RWPE2 (cell line): Measurements from ENCODE around the gene ENOX2.

Source experiments
- ATAC-seq: fragments of 200-7000 bp; cut with Tn5 transposase; 3 replicates; pipeline ENCODE4 v1.9.1; 2021; ENCODE audit warnings: low read depth
- DNase-seq: peaks from one replicate; pipeline ENCODE4 v3.0.0-alpha.2; 2020; ENCODE audit warnings: low spot score
- H3K27ac ChIP-seq: fragments of 450-650 bp; 2 replicates; pipeline ENCODE4 v1.5.1; 2017; ENCODE audit warnings: mild to moderate bottlenecking; ENCODE audit not compliant: poor library complexity, severe bottlenecking
- H3K27me3 ChIP-seq: fragments of 250-450 bp; sonication (Bioruptor Pico); 2 replicates; pipeline ENCODE4 v1.5.1; 2021; ENCODE audit warnings: mild to moderate bottlenecking, moderate library complexity; ENCODE audit not compliant: insufficient read depth, poor library complexity, severe bottlenecking
- H3K36me3 ChIP-seq: fragments of 250-450 bp; sonication (Bioruptor Pico); 2 replicates; pipeline ENCODE4 v1.5.1; 2020; ENCODE audit warnings: low read depth, mild to moderate bottlenecking, moderate library complexity
- H3K4me1 ChIP-seq: fragments of 250-450 bp; sonication (Bioruptor Pico); 2 replicates; pipeline ENCODE4 v1.5.1; 2021; ENCODE audit warnings: mild to moderate bottlenecking, moderate library complexity; ENCODE audit not compliant: insufficient read depth, poor library complexity, severe bottlenecking
- H3K4me3 ChIP-seq: fragments of 250-450 bp; sonication (Bioruptor Pico); 2 replicates; pipeline ENCODE4 v1.5.1; 2021; ENCODE audit warnings: mild to moderate bottlenecking, moderate library complexity; ENCODE audit not compliant: severe bottlenecking
- H3K9me3 ChIP-seq: fragments of 250-450 bp; sonication (Bioruptor Pico); 2 replicates; pipeline ENCODE4 v1.5.1; 2021; ENCODE audit warnings: mild to moderate bottlenecking, moderate library complexity; ENCODE audit not compliant: severe bottlenecking
- TF ChIP-seq, protein P1 (sequence below): fragments of 450-650 bp; IDR thresholded peaks from one replicate; pipeline ENCODE4 v1.5.1; 2017; ENCODE audit warnings: mild to moderate bottlenecking, moderate library complexity; ENCODE audit not compliant: poor library complexity, severe bottlenecking

Gene ENOX2

DNA sequence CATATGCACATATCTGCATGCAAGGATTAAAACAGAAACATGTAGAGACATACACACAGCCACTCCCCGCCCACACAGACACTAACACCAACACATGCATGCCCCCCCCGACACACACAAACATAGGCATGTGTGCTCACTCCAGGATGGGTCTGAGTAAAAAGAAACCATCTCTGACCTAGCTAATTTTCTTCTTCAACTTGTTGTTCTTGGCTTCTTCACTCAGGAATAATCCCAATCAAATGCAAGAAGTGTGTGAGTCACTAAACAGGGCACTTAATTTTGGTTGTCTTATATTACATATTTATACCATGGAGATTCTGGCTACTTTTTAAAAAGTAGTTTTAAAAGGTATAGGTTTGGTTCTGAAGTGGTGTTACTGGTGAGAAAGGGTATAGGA is 28.3 kb downstream of the ENOX2 start:
- no peaks in the 10 kb centered on the region for H3K36me3 ChIP-seq
- H3K27me3 ChIP-seq = no peaks in the 10 kb centered on the region
- no peak overlapping the region for H3K27ac ChIP-seq
- no peak for ATAC-seq
- no peak overlapping the region for H3K4me3 ChIP-seq
- H3K9me3 ChIP-seq = no peaks in the 10 kb centered on the region
- H3K4me1 ChIP-seq = peaks cover 3% of the 10 kb centered on the region
- DNase-seq = no peak
- TF ChIP-seq, protein P1, sequence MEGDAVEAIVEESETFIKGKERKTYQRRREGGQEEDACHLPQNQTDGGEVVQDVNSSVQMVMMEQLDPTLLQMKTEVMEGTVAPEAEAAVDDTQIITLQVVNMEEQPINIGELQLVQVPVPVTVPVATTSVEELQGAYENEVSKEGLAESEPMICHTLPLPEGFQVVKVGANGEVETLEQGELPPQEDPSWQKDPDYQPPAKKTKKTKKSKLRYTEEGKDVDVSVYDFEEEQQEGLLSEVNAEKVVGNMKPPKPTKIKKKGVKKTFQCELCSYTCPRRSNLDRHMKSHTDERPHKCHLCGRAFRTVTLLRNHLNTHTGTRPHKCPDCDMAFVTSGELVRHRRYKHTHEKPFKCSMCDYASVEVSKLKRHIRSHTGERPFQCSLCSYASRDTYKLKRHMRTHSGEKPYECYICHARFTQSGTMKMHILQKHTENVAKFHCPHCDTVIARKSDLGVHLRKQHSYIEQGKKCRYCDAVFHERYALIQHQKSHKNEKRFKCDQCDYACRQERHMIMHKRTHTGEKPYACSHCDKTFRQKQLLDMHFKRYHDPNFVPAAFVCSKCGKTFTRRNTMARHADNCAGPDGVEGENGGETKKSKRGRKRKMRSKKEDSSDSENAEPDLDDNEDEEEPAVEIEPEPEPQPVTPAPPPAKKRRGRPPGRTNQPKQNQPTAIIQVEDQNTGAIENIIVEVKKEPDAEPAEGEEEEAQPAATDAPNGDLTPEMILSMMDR = no peak

DNA sequence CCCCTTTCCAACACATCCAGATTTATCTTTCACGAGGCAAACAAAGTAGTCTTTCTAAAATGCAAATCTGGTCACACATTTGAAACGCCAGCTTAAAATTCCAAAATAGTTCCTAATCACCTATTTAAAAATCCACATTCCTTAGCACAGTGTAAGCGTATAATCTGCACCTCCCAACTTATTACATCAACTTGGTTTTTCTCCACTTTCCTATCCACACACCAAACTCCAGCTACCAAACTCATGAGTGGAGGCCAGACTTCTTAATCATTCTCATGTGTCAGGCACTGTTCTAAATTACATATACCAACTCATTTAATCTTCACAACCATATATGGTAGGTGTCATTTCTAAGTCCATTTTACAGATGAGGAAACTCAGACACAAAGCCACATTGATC is 33.8 kb downstream of the ENOX2 start:
- TF ChIP-seq, protein P1 = no peak
- H3K4me1 ChIP-seq = no peaks in the 10 kb centered on the region
- no peak for DNase-seq

DNA sequence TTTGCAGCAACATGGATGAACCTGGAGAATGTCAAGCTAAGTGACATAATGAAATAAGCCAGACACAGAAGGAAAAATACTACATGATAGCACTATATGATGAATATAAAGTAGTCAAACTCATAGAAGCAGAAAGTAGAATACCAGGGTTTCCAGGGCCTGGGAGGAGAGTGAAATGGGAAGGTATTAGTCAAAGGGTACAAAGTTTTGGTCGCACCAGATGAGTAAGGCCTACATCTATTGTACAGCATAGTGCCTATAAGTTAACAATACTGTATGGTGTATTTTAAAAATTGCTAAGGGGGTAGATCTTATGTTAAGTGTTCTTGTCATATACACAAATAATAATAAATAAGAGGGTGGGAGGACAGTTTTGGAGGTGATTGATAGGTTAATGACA is 41.5 kb downstream of the ENOX2 start:
- TF ChIP-seq, protein P1 = no peak
- no peak for ATAC-seq
- no peaks in the 10 kb centered on the region for H3K4me1 ChIP-seq

More for the DNA sequence above, 33.8 kb downstream of the ENOX2 start:
- Histone ChIP-seq H3K9me3 (no peaks in the 10 kb centered on the region), H3K4me3 (no peak overlapping the region), H3K27me3 (no peaks in the 10 kb centered on the region), H3K36me3 (no peaks in the 10 kb centered on the region), H3K27ac (no peak overlapping the region)
- no peak for ATAC-seq

DNA sequence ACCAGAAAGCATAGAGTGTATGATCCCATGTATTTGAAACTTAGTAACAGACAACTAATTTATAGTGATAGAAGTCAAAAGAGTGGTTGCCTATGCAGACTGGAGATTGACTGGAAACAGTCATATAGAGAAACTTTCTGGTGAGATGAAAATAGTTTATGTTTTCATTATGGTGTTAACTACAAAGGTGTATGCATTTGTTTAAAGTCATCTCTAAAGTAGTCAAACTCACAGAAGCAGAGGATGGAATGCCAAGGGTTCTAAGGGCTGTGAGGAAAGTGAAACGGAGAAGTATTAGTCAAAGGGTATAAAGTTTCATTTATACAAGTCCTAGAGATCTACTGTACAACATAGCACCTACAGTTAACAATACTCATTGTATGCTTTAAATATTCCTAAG is 45.8 kb downstream of the ENOX2 start:
- no peak for ATAC-seq
- Histone ChIP-seq H3K27ac (no peak overlapping the region), H3K9me3 (no peaks in the 10 kb centered on the region), H3K4me3 (no peak overlapping the region), H3K36me3 (no peaks in the 10 kb centered on the region), H3K27me3 (no peaks in the 10 kb centered on the region), H3K4me1 (no peaks in the 10 kb centered on the region)
- DNase-seq = no peak
- TF ChIP-seq, protein P1 = no peak

More for the DNA sequence above, 41.5 kb downstream of the ENOX2 start:
- DNase-seq = no peak
- Histone ChIP-seq H3K4me3 (no peak overlapping the region), H3K36me3 (no peaks in the 10 kb centered on the region), H3K9me3 (no peaks in the 10 kb centered on the region), H3K27me3 (no peaks in the 10 kb centered on the region), H3K27ac (no peak overlapping the region)

DNA sequence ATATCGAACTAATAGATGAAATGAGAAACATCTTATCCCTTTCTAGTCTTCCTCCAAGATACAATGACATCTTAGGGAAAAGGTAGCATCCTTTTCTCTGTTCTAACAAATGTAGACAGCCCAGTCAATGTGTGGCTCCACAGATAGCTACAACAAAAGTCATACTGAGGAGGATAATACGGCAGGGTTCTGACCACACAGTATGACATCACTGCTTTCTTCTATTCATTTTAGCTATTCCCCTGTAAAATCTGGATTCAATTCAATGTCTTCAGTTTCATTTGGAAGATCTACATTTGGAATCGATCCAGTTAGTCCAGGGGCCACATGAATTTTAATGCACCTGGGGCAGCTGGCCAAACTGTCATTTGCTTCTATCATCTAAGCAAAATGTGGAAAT is 51.4 kb downstream of the ENOX2 start:
- H3K27ac ChIP-seq = no peak overlapping the region
- no peaks in the 10 kb centered on the region for H3K4me1 ChIP-seq
- no peaks in the 10 kb centered on the region for H3K9me3 ChIP-seq
- TF ChIP-seq, protein P1 = no peak
- no peaks in the 10 kb centered on the region for H3K27me3 ChIP-seq
- ATAC-seq (no peak), DNase-seq (no peak)
- H3K36me3 ChIP-seq = no peaks in the 10 kb centered on the region
- no peak overlapping the region for H3K4me3 ChIP-seq
